ENCODE data around the gene GMEB2.
A peak's percentile ranks its signal among the peaks of the same experiment; 100 is the strongest.

Gene GMEB2

GRCh38 chr20:63552481-63553249 is 74.2 kb downstream of the GMEB2 start:
- no peak for DNase-seq (ENCODE audit: low read depth, low spot score)
- H3K27ac ChIP-seq: peak overlapping the region; percentile 62

GRCh38 chr20:63551068-63551467 is 75.8 kb downstream of the GMEB2 start:
- DNase-seq (ENCODE audit: low read depth, low spot score): no peak
- H3K27ac ChIP-seq: no peak overlapping the region

DNA sequence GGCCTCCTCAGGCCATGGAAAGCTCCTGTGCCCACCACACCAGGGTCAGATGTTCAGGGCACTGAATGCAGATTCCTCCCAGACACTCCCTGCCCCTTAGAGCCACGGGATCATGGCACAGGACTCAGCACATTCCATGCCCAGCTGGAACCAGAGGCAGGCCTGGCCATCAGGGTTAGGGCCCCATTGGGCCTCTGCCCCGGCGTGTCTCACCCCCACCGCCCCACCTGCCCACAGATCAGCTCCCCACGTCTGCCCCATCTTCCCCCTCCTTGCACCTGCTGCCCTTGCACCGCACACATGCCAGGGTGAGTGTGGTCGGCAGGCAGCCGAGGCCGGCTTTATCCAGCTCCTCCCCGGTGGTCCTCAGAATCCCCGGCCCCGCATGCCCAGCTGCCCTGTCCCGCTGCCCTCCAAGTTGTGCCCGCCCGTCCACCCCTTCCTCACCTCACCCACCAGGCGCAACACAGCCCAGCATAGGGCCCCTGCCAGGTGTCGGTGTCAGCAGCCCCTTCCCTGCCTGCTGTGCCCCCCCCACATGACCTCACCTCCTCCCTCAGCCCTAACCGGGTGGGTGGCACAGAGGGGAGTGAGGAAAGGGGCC is 77.1 kb downstream of the GMEB2 start:
- no peak for DNase-seq (ENCODE audit: low read depth, low spot score)
- no peak overlapping the region for H3K27ac ChIP-seq

GRCh38 chr20:63549019-63549418 is 77.9 kb downstream of the GMEB2 start:
- H3K27ac ChIP-seq: no peak overlapping the region
- DNase-seq (ENCODE audit: low read depth, low spot score): no peak

GRCh38 chr20:63548542-63548941 is 78.4 kb downstream of the GMEB2 start:
- H3K27ac ChIP-seq: no peak overlapping the region
- DNase-seq (ENCODE audit: low read depth, low spot score): no peak

GRCh38 chr20:63547725-63548480 is 79.0 kb downstream of the GMEB2 start, which contains the start of gene SRMS:
Gene SRMS, minus strand, starts transcription at chr20:63547749. Its CDS starts 286 bp downstream, at chr20:63547463.
- no peak for DNase-seq (ENCODE audit: low read depth, low spot score)
- H3K27ac ChIP-seq: no peak within 1 kb of the TSS

DNA sequence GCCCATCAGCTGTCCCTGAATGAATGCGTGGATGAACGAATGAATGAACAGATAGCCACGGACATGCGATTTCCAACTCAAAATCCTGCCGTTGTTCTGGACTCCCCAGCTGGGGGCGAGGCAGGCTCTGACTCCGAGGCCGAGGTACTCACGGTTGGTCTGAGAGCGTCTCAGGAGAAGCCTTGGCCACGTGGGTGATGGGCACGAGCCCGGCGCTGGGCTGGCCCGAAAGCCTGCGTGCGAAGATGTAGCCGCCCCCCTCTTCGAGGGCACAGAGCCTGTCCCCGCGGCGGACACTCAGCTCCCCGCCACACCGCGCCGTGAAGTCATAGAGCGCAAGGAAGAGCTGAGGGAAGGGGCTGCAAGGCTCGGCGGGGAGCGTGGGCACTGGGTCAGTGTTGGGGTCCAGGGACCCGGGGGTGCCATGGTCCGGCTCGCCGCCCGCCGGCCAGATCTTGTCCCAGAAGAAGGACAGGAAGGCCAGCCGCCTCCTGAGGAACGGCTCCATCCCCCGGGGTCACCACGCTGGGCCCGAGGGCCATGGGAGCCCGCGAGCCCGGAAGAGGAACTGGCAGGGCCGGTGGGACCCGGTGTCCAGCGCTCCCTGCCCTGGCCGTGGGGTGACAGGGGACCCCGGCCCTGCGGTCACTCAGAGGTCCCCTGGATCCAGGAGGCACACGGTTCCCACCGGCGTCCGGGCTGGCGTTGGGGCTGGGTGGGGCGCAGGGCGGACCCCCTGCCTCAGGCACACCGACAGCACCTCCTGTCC is 79.8 kb downstream of the GMEB2 start:
- no peak for DNase-seq (ENCODE audit: low read depth, low spot score)
- H3K27ac ChIP-seq: no peak overlapping the region

- DNase-seq (ENCODE audit: low read depth, low spot score): no peak
These were observed 80.5 kb downstream of the GMEB2 start for GRCh38 chr20:63546256-63546955.

GRCh38 chr20:63545814-63546213 is 81.1 kb downstream of the GMEB2 start:
- no peak for DNase-seq (ENCODE audit: low read depth, low spot score)
- peak overlapping the region; percentile 33 for H3K27ac ChIP-seq

More at GRCh38 chr20:63546256-63546955, 80.5 kb downstream of the GMEB2 start:
- no peak overlapping the region for H3K27ac ChIP-seq

DNA sequence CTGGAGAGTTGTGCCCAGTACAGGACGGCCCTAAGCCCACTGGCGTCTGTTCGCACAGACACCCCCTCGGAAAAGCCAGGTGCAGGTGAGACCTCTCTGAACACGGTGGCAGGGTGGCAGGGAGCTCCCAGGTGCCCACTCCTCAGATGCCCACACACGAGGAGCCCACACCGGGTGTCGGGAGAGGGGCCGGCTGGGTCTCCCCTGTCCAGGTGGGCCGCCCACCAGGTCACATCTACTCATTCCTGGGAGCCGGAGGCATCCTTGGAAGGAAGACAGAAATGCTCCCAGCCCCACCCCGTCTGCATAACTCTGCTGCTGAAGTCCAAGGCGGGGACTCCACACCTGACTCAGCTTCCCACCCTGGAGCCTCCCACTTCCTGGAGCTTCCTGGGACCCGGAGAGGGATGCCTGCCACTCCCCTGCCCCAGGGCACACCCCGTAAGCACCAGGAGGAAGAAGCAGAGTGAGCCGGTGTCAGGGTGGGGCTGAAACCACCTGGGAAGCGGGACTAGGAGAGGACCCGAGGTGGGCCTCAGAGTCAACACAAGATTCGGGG is 81.9 kb downstream of the GMEB2 start:
- DNase-seq (ENCODE audit: low read depth, low spot score): no peak

DNA sequence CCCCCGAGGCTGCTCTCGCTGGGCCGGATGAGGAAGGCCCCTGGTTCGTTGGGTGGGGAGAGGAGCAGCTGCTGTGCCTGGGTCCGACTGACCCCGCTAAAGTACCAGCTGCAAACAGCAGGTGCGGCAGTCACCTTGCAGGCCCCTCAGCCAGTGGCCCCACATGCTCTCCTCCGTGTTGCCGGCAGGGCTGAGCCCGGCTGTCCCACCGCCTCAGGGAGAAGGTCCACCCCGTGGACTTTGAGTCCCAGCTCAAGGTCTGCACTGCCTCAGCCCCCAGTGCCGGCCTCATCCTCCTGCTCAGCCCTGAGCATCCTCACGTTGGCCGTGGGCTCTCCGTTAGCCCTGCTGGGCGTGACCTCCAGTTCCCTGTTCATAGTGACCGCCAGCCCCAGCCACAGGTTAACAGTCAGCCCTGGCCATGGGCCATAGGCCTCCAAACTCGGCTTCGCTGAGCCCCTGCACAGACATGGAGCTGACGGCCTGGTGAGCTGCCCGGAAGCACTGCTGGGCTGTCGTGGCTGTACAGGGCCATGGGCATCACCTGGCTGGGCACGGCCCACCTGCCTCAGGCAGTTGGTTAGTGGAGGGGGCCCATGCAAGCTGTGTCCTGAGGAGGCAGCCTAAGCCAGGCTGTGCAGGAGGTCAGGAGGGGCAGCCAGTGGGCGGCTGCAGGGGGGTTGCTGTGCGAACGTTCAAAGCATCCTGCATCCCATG is 82.5 kb downstream of the GMEB2 start:
- no peak for DNase-seq (ENCODE audit: low read depth, low spot score)
- H3K27ac ChIP-seq: peak overlapping the region; percentile 33

More for the DNA sequence above, 81.9 kb downstream of the GMEB2 start:
- H3K27ac ChIP-seq: peak overlapping the region; percentile 33

GRCh38 chr20:63543733-63544132 is 83.2 kb downstream of the GMEB2 start:
- DNase-seq (ENCODE audit: low read depth, low spot score): no peak
- no peak overlapping the region for H3K27ac ChIP-seq

GRCh38 chr20:63543131-63543530 is 83.8 kb downstream of the GMEB2 start:
- no peak for DNase-seq (ENCODE audit: low read depth, low spot score)
- H3K27ac ChIP-seq: no peak overlapping the region

DNA sequence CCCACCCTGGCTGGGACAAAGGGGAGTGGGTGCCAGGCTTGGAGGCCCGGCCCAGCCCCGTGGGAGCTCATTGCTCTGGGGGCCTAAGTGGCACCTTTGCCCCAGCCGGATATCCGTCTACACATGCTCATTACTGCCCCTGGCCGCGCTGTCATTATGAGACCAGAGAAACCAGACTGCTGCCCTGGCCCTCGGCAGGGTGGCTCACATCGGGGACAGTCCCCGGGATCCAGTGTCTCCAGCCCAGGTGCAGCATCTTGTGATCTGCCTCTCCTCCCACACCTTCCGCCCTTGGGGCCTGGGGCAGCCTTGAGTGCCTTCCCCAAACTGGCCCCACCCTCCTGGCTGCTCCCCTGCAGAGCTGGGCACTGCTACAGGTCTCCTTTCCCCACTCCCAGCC is 84.2 kb downstream of the GMEB2 start:
- H3K27ac ChIP-seq: peak overlapping the region; percentile 24
- no peak for DNase-seq (ENCODE audit: low read depth, low spot score)

DNA sequence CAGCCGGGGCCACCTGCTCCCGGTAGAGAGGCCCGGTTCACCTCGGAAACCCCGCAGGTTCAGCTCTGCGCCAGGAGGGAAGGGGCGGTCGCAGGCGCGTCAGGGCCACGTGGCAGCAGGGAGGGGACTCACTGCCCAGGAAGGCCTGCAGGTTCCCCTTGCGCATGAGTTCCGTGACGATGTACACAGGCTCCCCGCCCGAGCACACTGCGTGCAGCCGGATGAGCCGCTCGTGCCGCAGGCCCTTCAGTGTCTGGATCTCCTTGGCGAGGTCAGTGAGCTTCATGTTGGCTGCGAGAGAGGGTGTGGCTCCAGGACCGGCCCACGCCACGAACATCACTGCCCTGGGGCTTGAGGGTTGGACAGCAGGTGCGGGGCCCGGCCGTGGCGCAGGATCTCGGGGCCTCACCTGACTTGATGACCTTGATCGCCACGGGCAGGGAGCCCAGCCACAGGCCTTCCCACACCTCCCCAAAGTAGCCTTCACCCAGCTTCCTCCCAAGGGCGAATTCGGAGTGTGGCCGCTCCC is 84.8 kb downstream of the GMEB2 start:
- DNase-seq (ENCODE audit: low read depth, low spot score): no peak
- H3K27ac ChIP-seq: peak overlapping the region; percentile 24

DNA sequence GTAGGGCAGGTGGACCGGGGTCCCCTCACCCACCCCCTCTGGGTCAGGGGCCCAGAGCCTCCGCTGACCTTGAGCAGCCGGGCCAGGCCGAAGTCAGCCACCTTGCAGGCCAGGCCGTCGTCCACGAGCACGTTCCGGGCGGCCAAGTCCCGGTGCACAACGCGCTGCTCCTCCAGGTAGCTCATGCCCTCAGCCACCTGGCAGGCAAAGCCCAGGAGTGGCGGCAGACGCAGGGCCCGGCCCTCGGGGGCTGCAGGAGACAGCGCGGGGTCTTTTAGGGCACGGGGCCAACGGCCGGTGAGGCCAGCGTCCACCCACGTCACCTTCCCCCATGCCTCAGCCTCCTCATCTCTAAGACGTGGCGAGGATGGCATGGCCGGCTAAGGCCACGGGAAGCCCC is 85.5 kb downstream of the GMEB2 start:
- no peak overlapping the region for H3K27ac ChIP-seq
- no peak for DNase-seq (ENCODE audit: low read depth, low spot score)

- DNase-seq (ENCODE audit: low read depth, low spot score): no peak
- H3K27ac ChIP-seq: no peak overlapping the region
These were observed 86.3 kb downstream of the GMEB2 start for GRCh38 chr20:63540417-63541186.
